Thyroid gland (tissue), 4 donors: ENCODE measurements around the gene NREP. TPM values are rescaled to one million over a fixed set of nuclear protein-coding genes. Genes with fewer than 3 reads are reported as not detected.

Experiments used
- DNase-seq, 2 donors: peaks; one replicate each; pipeline ENCODE4 v3.0.0-alpha.2; 2019
- H3K27ac ChIP-seq, 3 donors: fragments of 200-600 bp; sonication (generic); 1 replicate in 2 of 3; 2 replicates in 1 of 3; pipeline ENCODE4 v1.5.1; 2016 to 2019; ENCODE audit warnings: mild to moderate bottlenecking in 1 of 3, moderate library complexity in 1 of 3
- H3K27me3 ChIP-seq: fragments of 200-600 bp; sonication (generic); one replicate; pipeline ENCODE4 v1.5.1; 2019
- H3K36me3 ChIP-seq, 2 donors: fragments of 200-600 bp; sonication (generic); one replicate each; pipeline ENCODE4 v1.5.1; 2016 to 2019
- H3K4me1 ChIP-seq, 2 donors: fragments of 200-600 bp; sonication (generic); one replicate each; pipeline ENCODE4 v1.5.1; 2017 to 2019
- H3K4me3 ChIP-seq, 3 donors: fragments of 200-600 bp; sonication (generic); replicated peaks in 1 of 3; 1 replicate in 2 of 3; 2 replicates in 1 of 3; pipeline ENCODE4 v1.5.1; 2016; ENCODE audit warnings: mild to moderate bottlenecking in 1 of 3
- H3K9me3 ChIP-seq: fragments of 200-600 bp; sonication (generic); one replicate; pipeline ENCODE4 v1.5.1; 2017
- POLR2A ChIP-seq, 2 donors: fragments of 450-650 bp; IDR thresholded peaks; one replicate each; pipeline ENCODE4 v1.6.1; 2017; ENCODE audit warnings: antibody characterized with exemption in 2 of 2, mild to moderate bottlenecking in 2 of 2, moderate library complexity in 1 of 2
- WGBS, 2 donors: methylation state at CpG; one replicate each; pipeline ENCODE4 v1.1.5; 2017; 5-methylcytosine and 5-hydroxymethylcytosine counted together
- intact Hi-C: fragments of 100-400 bp; cut with DNase I; formaldehyde crosslinking; loops from one replicate; pipeline ENCODE4 v1.15.1; 2023
- total RNA-seq, 4 donors: library from RNA; depleted of rRNA; stranded (reverse); fragments of >200 nt; gene quantifications; one replicate each; pipeline ENCODE4 v1.2.3, GENCODE V29; 2016
- TF ChIP-seq, protein P1 (sequence below), 6 experiments: fragments of 200-600 bp in 3 of 6; fragments of 450-650 bp in 3 of 6; sonication (generic) in 3 of 6; IDR thresholded peaks; one replicate each; pipeline ENCODE4 v1.5.1; 2016 to 2019; ENCODE audit warnings: antibody characterized with exemption in 6 of 6, mild to moderate bottlenecking in 2 of 6, inconsistent platforms in 1 of 6, moderate library complexity in 1 of 6

Gene NREP
- total RNA-seq, 4 donors from 2014 or later: 4.4 to 20.6 (median 11.1) TPM

DNA sequence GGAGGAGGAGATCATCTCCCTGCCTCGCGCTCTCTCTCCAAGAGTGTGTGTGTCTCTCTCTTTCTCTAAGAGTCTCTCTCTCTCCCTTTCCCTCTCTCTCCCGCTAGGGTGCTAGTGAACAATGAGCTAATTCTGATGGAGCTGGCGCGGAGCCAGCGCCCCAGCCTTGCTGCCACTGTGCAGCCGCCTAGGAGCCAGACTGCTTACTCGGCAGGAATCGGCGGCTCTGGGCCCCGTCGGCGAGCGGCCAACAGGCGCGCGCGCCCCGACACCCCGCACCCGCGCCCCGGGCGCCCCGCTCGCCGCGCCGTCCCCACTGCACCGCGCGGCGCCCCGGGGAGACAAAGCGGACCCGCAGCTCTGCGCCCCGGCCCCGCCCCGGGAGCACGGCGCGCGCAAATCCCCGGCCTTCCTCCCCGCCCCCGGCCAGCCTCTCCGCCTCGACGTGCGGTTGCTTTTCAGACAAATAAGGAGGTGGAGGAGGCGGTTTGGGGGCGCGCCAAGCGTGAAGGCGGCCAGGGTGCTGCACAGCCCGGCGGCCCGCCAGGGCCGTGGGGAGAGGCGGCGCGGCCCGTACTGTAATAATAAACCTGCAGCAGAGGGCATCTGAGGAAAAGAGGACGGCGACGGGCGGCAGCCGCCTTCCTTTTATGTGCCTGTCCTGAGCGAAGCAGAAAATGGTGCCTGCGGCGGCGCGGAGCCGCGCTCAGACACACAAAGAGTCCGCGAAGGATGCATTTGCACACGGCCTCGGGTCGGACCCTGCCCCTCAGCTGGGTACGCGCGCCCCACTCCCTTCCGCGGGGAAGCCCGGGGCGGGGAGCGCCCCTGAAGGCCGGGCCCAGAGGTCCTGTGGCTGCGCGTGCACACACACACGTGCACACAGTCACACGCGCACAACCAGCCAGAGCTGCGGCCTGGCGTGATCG is 625 bp upstream of the NREP start:
- Histone ChIP-seq H3K4me1 (peaks cover 10 to 15% of the 10 kb centered on the region in 2 donors), H3K36me3 (no peaks in the 10 kb centered on the region), H3K4me3 (peak overlapping the region; percentile 19 to 47 (median 41)), H3K27me3 (no peaks in the 10 kb centered on the region), H3K9me3 (no peaks in the 10 kb centered on the region), H3K27ac (peak overlapping the region; percentile 83 to 91 (median 88))
- TF ChIP-seq POLR2A (IDR thresholded peaks at IDR 0.05): peak in 1 of 2 donors; percentile 69
- TF ChIP-seq, protein P1, sequence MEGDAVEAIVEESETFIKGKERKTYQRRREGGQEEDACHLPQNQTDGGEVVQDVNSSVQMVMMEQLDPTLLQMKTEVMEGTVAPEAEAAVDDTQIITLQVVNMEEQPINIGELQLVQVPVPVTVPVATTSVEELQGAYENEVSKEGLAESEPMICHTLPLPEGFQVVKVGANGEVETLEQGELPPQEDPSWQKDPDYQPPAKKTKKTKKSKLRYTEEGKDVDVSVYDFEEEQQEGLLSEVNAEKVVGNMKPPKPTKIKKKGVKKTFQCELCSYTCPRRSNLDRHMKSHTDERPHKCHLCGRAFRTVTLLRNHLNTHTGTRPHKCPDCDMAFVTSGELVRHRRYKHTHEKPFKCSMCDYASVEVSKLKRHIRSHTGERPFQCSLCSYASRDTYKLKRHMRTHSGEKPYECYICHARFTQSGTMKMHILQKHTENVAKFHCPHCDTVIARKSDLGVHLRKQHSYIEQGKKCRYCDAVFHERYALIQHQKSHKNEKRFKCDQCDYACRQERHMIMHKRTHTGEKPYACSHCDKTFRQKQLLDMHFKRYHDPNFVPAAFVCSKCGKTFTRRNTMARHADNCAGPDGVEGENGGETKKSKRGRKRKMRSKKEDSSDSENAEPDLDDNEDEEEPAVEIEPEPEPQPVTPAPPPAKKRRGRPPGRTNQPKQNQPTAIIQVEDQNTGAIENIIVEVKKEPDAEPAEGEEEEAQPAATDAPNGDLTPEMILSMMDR (IDR thresholded peaks at IDR 0.05): peak in 4 of 6 experiments; percentile 45 to 63 (median 56)
- intact Hi-C loops: loop anchor here (10.0 kb wide), 1 partner anchor 203 kb away; no protein-coding TSS in a partner anchor
- DNase-seq: peak; percentile 92 to 95
- WGBS, 2 donors: 1% methylated on average over 29 to 38 of the region's 98 CpGs

GRCh38 chr5:111755942-111756381 is 1.0 kb downstream of the NREP start:
- DNase-seq: no peak
- Histone ChIP-seq H3K27me3 (no peaks in the 10 kb centered on the region), H3K4me1 (peaks cover 10 to 15% of the 10 kb centered on the region in 2 donors), H3K9me3 (no peaks in the 10 kb centered on the region), H3K27ac (no peak overlapping the region), H3K36me3 (no peaks in the 10 kb centered on the region), H3K4me3 (no peak overlapping the region)
- WGBS, 2 donors: 5% methylated on average over 5 of the region's 5 CpGs
- intact Hi-C loops: loop anchor here (10.0 kb wide), 1 partner anchor 201 kb away; no protein-coding TSS in a partner anchor
- TF ChIP-seq POLR2A (IDR thresholded peaks at IDR 0.05): no peak
- TF ChIP-seq, protein P1 (IDR thresholded peaks at IDR 0.05): no peak

- no peaks in the 10 kb centered on the region for H3K9me3 ChIP-seq
- no peak for DNase-seq
- H3K27me3 ChIP-seq: no peaks in the 10 kb centered on the region
- H3K4me3 ChIP-seq: no peak overlapping the region
- intact Hi-C loops: loop anchor here (10.0 kb wide), 1 partner anchor 201 kb away; no protein-coding TSS in a partner anchor
- no peaks in the 10 kb centered on the region for H3K36me3 ChIP-seq
- 75 to 81% methylated on average over 8 of the region's 8 CpGs for WGBS, 2 donors
- TF ChIP-seq, protein P1 (IDR thresholded peaks at IDR 0.05): no peak
- no peak for TF ChIP-seq POLR2A (IDR thresholded peaks at IDR 0.05)
- peaks cover 10 to 15% of the 10 kb centered on the region in 2 donors for H3K4me1 ChIP-seq
- no peak overlapping the region for H3K27ac ChIP-seq
Observed at GRCh38 chr5:111755345-111755941, 1.6 kb downstream of the NREP start.

- no peak overlapping the region for H3K4me3 ChIP-seq
- TF ChIP-seq, protein P1 (IDR thresholded peaks at IDR 0.05): no peak
- no peak for TF ChIP-seq POLR2A (IDR thresholded peaks at IDR 0.05)
- no peaks in the 10 kb centered on the region for H3K36me3 ChIP-seq
- DNase-seq: no peak
- H3K4me1 ChIP-seq: peaks cover 10 to 15% of the 10 kb centered on the region in 2 donors
- H3K27ac ChIP-seq: no peak overlapping the region
- 90 to 94% methylated on average over 3 of the region's 3 CpGs for WGBS, 2 donors
- H3K27me3 ChIP-seq: no peaks in the 10 kb centered on the region
- no peaks in the 10 kb centered on the region for H3K9me3 ChIP-seq
- intact Hi-C loops: loop anchor here (10.0 kb wide), 1 partner anchor 199 kb away; no protein-coding TSS in a partner anchor
Observed at GRCh38 chr5:111753884-111754589, 3.0 kb downstream of the NREP start.
